22Rv1 (cell line): ENCODE data around the gene PIGR.

Experiments
- H3K27ac ChIP-seq: fragments of 450-650 bp; 2 replicates; pipeline ENCODE4 v1.5.1; 2017
- CTCF ChIP-seq: fragments of 450-650 bp; IDR thresholded peaks from 2 replicates; pipeline ENCODE4 v1.5.1; 2017; ENCODE audit warnings: mild to moderate bottlenecking
- ZFX ChIP-seq: fragments of 450-650 bp; IDR thresholded peaks from 2 replicates; pipeline ENCODE4 v1.6.1; 2017; ENCODE audit warnings: antibody characterized with exemption, borderline replicate concordance

Gene PIGR

GRCh38 chr1:206960676-206961386, 14.6 kb upstream of the PIGR start:
- H3K27ac ChIP-seq = no peak overlapping the region

GRCh38 chr1:206958144-206958543, 11.9 kb upstream of the PIGR start:
- TF ChIP-seq ZFX = no peak
- no peak for TF ChIP-seq CTCF
- no peak overlapping the region for H3K27ac ChIP-seq

More at GRCh38 chr1:206960676-206961386, 14.6 kb upstream of the PIGR start:
- no peak; the same call in 1 of the 2 replicates for TF ChIP-seq CTCF
- no peak for TF ChIP-seq ZFX

- H3K27ac ChIP-seq = no peak overlapping the region
- TF ChIP-seq ZFX (no peak), CTCF (no peak)
Measured at GRCh38 chr1:206957639-206958038, 11.4 kb upstream of the PIGR start.

GRCh38 chr1:206955476-206956451, 9.5 kb upstream of the PIGR start:
- H3K27ac ChIP-seq = no peak overlapping the region
- TF ChIP-seq CTCF (no peak), ZFX (no peak)

GRCh38 chr1:206954459-206955342, 8.4 kb upstream of the PIGR start:
- TF ChIP-seq ZFX (no peak), CTCF (no peak)
- no peak overlapping the region for H3K27ac ChIP-seq

GRCh38 chr1:206953626-206954025, 7.4 kb upstream of the PIGR start:
- H3K27ac ChIP-seq = no peak overlapping the region
- TF ChIP-seq CTCF = no peak
- no peak for TF ChIP-seq ZFX
